ENCODE data around the gene CDYL.

GRCh38 chr6:4846387-4846786, 70.2 kb downstream of the CDYL start:
- TF ChIP-seq CTCF (IDR thresholded peaks at IDR 0.05; ENCODE audit: insufficient read depth, low read length, poor library complexity, severe bottlenecking), result no peak
- no peak for TF ChIP-seq EZH2phosphoT487 (conservative IDR thresholded peaks at IDR 0.05; ENCODE audit: low read length)

Data from SU-DHL-6 (cell line).